Measurements from ENCODE around the gene ANKH.

The ANKH gene

GRCh38 chr5:14659821-14660607 lies 211.6 kb downstream of the ANKH start:
- DNase-seq = no peak

GRCh38 chr5:14656898-14657297 lies 214.7 kb downstream of the ANKH start:
- DNase-seq = no peak

- no peak for DNase-seq
These were observed 216.3 kb downstream of the ANKH start for GRCh38 chr5:14655146-14655741.

Measured in stimulated activated CD4-positive, alpha-beta T cell treated with anti-CD3 and anti-CD28 coated beads, Interleukin-4, amount 100 ng/mL, for 1 hour (primary cell).